Astrocyte (in vitro differentiated cells and primary cell): Measurements from ENCODE around the gene SLC35B2.

Experiments used
- EZH2 ChIP-seq: IDR thresholded peaks from 2 replicates; pipeline ENCODE4 v1.6.1; 2012; ENCODE audit warnings: mild to moderate bottlenecking, low read length, inconsistent platforms; ENCODE audit not compliant: insufficient read depth
- TF ChIP-seq, protein P1 (sequence below): IDR thresholded peaks from 2 replicates; pipeline ENCODE4 v1.5.1; 2011; ENCODE audit warnings: low read depth, mild to moderate bottlenecking, inconsistent platforms, low read length, moderate library complexity; ENCODE audit not compliant: insufficient read depth

DNA sequence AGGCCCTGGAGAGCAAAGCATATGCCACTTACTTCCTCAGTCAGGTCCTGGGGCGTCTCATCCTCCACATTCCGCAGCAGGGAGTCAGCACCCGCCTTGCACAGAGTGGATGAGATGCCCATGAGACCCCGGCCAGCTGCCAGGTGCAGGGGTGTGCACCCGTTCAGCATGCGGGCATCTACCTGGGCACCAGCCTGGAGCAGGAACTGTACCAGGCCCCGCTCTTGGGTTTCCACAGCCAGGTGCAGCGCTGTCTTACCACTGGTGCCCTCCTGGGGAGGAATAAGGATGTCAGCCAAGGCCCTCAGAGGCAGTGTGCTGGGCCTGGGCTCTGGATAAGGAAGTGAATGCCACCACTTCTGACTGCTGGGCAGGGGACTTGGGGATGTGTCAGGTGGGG, 2.7 kb upstream of the SLC35B2 start:
- TF ChIP-seq, protein P1, sequence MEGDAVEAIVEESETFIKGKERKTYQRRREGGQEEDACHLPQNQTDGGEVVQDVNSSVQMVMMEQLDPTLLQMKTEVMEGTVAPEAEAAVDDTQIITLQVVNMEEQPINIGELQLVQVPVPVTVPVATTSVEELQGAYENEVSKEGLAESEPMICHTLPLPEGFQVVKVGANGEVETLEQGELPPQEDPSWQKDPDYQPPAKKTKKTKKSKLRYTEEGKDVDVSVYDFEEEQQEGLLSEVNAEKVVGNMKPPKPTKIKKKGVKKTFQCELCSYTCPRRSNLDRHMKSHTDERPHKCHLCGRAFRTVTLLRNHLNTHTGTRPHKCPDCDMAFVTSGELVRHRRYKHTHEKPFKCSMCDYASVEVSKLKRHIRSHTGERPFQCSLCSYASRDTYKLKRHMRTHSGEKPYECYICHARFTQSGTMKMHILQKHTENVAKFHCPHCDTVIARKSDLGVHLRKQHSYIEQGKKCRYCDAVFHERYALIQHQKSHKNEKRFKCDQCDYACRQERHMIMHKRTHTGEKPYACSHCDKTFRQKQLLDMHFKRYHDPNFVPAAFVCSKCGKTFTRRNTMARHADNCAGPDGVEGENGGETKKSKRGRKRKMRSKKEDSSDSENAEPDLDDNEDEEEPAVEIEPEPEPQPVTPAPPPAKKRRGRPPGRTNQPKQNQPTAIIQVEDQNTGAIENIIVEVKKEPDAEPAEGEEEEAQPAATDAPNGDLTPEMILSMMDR = no peak
- TF ChIP-seq EZH2 = no peak
